GM18526 (cell line): ENCODE results near the gene TASP1.

ENCODE experiments used
- POLR2A ChIP-seq: IDR thresholded peaks from 3 replicates; pipeline ENCODE4 v1.6.1; 2011; ENCODE audit not compliant: insufficient read length; ENCODE audit errors: extremely low read depth

TASP1 gene

DNA sequence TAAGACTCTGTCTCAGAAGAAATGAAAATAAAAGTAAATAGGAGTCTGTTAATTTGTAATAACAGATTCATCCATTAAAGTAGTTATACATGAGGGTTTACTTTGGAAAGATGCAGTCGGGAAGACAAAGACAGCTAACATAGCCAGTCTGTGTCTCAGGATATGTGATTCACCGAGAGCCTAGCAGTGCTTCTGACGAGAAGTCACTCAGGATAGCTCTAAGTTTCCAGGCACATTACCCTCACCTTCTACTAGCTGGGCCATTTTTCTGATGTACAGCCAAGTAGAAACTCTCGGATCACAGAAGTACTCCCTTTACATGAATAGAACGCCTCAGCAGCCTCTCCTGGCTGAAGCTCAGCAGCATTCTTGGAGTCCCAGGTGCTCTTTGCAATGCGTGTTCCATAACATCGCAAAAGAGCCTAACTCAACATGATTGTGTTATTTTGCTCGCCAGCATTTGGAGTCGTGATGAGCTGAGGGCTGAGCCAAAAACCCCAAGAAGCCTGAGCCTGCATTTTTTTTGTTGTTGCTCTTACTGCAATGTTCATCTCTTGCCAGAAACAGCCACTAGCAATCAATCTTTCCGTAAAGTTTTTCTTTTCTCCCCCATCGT, 22.4 kb upstream of the TASP1 start:
- TF ChIP-seq POLR2A, result no peak

DNA sequence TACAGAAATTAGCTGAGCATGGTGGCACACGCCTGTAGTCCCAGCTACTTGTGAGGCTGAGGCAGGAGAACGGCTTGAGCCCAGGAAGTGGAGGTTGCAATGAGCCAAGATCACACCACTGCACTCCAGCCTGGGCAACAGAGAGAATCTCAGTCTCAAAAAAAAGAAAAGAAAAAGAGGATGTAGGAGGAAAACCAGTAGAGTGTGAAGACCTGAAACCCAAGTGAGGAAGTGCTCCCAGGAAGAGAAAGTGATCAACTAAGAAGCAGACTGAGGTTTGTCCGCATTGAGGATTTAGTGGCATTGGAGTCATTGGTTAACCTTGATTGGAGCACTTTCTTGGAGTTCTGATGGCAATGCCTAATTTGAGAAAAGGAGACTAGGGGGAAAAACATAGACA, 20.6 kb upstream of the TASP1 start:
- TF ChIP-seq POLR2A, result no peak

DNA sequence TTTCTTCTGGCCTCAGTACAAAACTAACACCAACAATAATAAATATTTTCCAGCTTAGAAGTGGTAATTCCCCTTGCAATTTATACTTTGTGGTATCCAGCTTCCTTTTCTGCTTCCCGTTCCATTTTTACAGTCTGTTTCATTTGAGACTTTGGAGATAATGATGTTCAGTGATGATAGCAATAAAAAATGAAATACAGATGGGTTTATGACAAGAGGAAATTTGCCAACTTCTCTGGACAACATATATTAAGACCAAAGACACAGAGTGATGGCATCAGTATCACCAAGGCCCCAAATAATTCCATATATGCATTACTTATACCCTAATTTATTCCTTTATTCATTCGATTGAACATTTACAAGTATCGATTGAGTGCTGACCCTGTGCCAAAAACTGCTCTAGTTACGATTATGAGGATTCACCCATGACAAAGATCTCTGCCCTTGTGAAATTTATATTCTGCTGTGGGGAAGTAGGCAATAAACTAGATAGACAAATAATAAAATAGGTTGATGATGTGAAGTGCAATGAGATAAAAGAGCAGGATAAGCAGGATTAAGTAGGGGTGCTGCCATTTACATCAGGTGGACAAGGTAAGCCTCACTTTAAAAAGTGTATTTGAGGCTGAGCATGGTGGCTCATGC, 18.1 kb upstream of the TASP1 start:
- TF ChIP-seq POLR2A, result no peak

DNA sequence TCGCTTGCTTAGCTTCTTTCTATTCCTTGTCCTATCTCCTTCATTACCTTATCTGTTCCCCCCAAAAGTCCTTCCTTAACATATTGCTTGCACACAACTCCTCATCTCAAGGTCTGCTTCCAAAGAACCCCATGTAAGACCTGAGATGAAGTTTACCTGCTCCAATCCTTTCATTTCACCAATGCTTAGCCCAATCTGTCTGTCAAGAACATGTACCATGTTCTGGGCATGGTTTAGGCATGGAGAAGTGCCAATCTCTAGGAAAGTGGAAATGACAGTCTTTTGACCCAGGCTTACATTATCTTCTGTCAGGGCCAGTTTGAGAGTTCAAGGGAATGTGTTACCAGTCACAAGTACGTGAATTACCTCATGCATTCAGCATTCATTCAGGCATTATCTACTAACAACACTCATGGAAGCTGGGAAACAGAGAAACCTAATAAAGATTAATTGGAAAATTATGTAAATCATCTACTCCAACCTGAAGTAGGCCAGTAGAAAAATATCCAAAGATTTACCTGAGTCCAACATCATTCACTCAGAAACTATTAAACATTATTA, 15.8 kb upstream of the TASP1 start:
- no peak for TF ChIP-seq POLR2A

DNA sequence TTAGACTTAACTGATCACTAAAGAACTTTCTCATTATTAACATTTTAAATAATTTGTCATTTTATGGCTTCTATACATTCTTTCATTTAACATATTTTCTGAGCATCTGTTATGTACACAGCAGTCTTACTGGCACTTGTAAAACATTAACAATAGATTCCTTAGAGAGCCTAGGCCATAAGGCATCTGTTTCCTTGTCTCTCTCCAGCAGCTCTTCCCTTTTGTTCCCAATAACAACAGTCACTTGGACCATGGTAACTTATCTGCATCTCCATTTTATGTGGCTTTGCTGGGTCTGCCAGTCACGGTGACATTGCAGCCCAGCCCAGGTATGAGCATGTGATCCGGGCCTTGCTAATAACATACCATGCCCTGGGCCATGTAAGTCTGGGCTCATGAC, 11.7 kb upstream of the TASP1 start:
- no peak for TF ChIP-seq POLR2A

DNA sequence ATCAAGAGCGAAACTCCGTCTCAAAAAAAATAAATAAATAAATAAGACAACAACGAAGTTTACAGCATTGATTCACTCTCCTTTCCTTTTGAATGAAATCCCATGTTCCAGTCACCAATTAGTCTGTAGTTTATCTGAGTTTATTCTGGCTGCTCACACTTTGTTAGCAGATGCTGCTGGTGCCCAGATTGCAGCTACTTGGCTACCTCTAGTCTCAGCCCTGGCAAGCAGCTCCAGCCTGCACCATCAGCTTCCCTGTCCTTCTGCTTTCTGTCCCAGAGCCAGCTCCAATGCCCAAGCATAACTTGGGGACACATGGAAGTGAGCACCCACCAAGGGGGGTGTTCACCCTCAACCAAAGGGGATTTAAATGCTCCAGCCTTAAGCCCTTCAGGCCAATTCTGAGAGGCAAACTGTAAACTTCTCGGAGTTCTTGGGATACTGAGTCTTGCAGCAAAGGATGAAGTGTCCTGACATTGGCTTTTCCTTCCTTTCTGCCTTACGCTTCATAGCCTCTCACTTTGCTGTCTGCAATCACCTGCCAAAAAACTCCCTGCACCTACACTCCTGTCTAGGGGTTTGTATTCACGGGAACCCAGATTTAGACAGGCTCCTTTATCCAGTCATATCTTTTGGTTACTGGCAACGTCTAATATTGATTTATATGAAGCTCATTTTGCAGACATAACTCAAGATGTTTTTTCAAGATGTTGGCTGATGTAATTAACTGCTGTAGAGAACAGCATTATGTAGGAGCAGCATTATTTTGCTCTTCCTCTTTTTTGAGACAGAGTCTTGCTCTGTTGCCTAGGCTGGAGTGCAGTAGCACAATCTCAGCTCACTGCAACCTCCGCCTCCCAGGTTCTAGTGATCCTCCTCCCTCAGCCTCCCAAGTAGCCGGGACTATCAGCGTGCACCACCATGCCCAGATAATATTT, 9.8 kb upstream of the TASP1 start:
- no peak for TF ChIP-seq POLR2A

- no peak for TF ChIP-seq POLR2A
Observed at GRCh38 chr20:13644010-13644409, 5.3 kb upstream of the TASP1 start.

DNA sequence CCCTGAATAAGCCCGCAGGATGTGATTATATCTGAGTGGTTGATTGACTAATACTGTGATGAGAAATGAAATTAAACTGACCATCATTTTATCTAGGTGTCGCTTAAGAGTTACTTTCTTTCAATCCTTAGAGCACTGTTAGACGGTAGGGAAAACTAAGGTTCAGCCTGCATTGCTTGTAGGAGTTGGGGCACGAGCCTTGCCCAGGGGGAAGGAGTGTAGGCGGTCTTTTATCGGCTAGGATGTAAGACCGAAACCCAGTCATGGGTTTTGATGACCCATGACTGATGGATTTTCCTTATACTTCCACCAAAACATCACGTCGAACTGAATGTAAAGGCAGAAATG, 392 bp upstream of the TASP1 start:
- no peak for TF ChIP-seq POLR2A

GRCh38 chr20:13638162-13638495, 603 bp downstream of the TASP1 start:
- no peak for TF ChIP-seq POLR2A

DNA sequence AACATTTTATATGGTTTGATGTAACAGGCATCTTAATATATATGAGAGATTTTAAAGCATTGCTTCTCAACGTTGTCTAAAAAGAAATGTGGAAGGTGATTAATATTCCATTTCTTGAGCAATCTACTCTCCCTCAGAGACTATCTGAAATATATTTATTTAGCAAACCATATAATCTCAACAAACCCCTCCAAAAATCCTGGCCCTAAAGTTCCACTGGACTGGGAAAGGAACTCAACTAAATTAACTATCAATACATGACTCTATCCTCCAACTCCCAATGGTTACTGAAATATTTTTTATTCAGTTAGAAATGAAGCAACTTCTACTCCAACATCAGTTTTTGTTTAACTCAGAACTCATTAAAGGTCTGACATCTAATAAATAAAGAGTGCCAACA, 6.3 kb downstream of the TASP1 start:
- TF ChIP-seq POLR2A, result no peak

GRCh38 chr20:13626724-13627123, 12.0 kb downstream of the TASP1 start:
- TF ChIP-seq POLR2A, result no peak

- no peak for TF ChIP-seq POLR2A
Observed at GRCh38 chr20:13625304-13625979, 13.3 kb downstream of the TASP1 start.

- no peak for TF ChIP-seq POLR2A
Observed at GRCh38 chr20:13613917-13614316, 24.8 kb downstream of the TASP1 start.

- TF ChIP-seq POLR2A, result no peak
Observed at GRCh38 chr20:13611611-13612125, 27.1 kb downstream of the TASP1 start.

GRCh38 chr20:13610184-13610583, 28.5 kb downstream of the TASP1 start:
- TF ChIP-seq POLR2A, result no peak
